Measurements from ENCODE around the gene ZKSCAN3.

Gene ZKSCAN3

GRCh38 chr6:28340310-28341095 is 9.2 kb upstream of the ZKSCAN3 start:
- in situ Hi-C loops (cut with MboI; ENCODE audit: low sequenced_read_pairs): no loop called here

- in situ Hi-C loops (cut with MboI; ENCODE audit: low sequenced_read_pairs): no loop called here
Observed at GRCh38 chr6:28343898-28344677, 5.7 kb upstream of the ZKSCAN3 start.

DNA sequence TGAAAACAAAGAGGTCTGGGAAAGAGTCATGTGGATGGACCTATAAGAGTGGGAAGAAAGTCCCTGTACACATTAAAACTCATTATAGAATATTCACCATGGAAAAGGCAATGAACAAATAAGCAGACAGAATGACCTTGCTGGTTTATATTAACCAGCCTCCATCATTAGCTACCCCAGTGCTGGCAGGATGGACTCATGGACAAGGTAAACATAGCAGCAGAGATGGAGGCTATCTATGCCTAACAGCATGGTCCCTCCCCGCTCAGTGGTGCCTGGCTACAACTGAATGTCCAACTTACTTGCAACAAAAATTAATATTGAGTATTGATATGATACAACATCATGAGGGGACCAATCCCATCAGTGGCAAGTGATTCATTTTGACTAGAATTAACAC is 4.5 kb upstream of the ZKSCAN3 start:
- in situ Hi-C loops (cut with MboI; ENCODE audit: low sequenced_read_pairs): no loop called here

DNA sequence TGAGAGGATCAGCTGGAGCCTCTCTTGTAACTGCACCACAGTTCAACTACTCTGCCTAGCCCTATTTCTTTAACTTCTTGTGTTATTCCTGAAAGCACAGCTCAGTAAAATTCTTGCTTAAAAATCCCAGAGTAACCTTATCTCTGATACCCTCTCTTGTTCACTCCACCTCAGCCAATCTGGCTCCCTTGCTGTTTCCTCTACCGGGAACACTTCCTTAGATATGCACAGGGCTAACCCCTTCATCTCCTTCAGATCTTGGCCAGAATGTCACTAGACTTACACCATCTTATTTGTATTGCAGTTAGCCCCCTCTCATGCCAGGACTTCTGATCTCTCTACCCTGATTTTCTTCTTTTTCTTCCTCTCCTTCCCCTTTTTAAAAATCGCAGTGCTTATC is 2.6 kb upstream of the ZKSCAN3 start:
- in situ Hi-C loops (cut with MboI; ENCODE audit: low sequenced_read_pairs): no loop called here

DNA sequence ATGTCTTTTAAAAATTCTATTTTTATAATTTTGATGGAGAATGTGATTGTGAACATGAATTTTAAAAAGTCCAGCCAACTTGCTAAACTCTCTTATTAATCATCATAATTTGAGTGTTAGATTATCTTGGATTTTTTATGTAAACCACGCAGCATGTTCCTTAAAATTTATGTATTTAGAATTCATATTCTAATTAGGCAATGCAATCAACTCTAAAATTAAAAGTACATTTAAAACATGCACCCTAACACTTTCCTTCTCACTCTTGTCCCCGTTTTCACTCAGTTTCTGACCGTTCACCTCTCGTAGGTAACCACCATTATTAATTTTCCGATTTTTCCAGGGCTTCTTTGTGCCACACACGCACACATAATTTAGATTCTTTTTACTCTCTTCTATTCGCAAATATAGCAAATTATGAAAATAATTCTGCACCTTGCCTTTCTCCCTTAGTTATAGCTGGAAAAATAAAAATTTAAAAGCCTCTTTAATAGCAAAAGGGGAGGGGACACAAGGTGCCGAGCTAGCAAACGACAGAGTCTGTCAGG is 329 bp upstream of the ZKSCAN3 start:
- in situ Hi-C loops (cut with MboI; ENCODE audit: low sequenced_read_pairs): no loop called here

GRCh38 chr6:28351087-28351486 is 1.3 kb downstream of the ZKSCAN3 start:
- in situ Hi-C loops (cut with MboI; ENCODE audit: low sequenced_read_pairs): loop anchor here (25.0 kb wide), 1 partner anchor 1189 kb away; no protein-coding TSS in a partner anchor

DNA sequence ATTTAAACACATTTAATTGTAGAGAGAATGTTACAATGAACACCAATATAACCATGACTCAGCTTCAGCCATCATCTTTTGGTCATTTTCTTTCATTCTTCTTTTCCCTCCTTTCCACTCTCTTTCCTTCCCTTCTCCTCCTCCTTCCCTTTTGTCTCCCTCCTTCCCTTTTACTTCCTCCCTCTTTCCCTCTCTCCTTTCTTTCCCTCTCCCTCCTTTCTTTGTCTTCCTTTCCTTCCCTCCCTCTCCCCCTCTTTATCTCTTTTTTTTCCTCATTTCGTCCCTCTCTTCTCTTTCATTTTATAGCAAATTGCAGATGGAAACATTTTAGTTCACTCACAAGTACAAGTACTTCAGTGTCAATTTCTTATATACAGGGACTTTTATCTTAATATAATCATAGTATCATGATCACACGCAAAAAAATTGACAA is 1.8 kb downstream of the ZKSCAN3 start:
- in situ Hi-C loops (cut with MboI; ENCODE audit: low sequenced_read_pairs): loop anchor here (25.0 kb wide), 1 partner anchor 1189 kb away; no protein-coding TSS in a partner anchor

DNA sequence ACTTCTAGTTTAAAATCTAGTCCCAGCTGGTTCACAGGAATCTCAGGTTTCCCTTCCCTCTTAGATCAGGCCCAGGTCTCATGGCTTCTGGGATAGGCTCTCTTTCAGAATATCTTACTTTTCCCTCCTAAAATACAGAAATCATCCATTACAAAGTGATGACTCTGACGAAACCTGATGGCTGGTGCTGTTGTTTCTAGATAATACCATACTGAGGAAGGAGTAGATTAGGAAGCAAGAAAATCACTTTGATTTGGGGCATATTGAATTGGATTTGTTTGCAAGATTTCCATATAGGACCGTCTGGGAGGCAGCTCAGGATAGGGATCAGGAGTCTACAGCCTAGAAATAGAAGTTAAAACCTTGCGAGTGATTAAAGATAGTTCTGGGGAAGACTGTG is 3.6 kb downstream of the ZKSCAN3 start:
- in situ Hi-C loops (cut with MboI; ENCODE audit: low sequenced_read_pairs): loop anchor here (25.0 kb wide), 1 partner anchor 1191 kb away; no protein-coding TSS in a partner anchor

GRCh38 chr6:28353981-28354676 is 4.4 kb downstream of the ZKSCAN3 start:
- in situ Hi-C loops (cut with MboI; ENCODE audit: low sequenced_read_pairs): loop anchor here (25.0 kb wide), 1 partner anchor 1192 kb away; no protein-coding TSS in a partner anchor

DNA sequence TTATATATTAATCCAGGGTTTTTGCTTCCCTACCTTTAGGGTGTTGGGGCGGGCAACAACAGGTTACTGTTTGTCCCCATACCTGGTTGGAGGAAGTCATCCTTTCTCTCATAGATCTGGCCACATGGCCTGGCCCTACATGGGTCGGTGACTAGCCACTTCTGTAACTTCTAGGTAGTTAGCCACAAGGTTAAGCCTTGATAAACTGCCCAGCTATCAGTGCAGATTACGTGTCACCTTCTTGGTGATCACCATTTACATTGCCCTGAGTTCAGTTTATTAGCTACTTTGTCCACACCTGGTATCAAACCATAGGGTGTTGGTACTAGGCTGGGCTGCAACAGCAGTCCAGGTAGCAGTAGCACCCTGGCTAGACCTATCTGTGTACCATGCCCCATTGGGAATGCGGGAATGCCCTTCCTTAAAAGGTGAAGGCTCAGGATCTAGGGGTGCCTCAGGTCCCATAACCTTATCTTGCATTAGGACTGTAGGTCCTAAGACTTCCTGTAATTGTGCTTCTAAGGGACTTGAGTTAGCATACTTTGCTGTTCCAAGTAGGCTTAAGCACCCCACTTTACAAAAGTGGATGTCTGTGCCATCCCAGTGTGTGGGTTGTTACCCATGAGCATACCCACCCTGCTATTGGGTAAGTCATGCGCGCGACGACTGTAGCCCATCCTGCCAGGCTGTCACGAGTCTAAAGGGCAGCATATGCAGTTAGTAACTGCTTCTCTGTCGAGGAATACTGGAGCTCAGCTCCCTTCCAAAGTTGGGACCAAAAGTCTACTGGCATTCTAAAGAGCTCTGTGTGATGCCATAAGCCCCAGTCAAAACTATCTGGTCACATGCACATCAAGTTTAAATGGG is 5.2 kb downstream of the ZKSCAN3 start:
- in situ Hi-C loops (cut with MboI; ENCODE audit: low sequenced_read_pairs): loop anchor here (25.0 kb wide), 1 partner anchor 1193 kb away; no protein-coding TSS in a partner anchor

- in situ Hi-C loops (cut with MboI; ENCODE audit: low sequenced_read_pairs): loop anchor here (25.0 kb wide), 1 partner anchor 1194 kb away; no protein-coding TSS in a partner anchor
Observed at GRCh38 chr6:28355743-28356665, 6.3 kb downstream of the ZKSCAN3 start.

GRCh38 chr6:28356666-28357020 is 6.9 kb downstream of the ZKSCAN3 start:
- in situ Hi-C loops (cut with MboI; ENCODE audit: low sequenced_read_pairs): loop anchor here (25.0 kb wide), 1 partner anchor 1194 kb away; no protein-coding TSS in a partner anchor

- in situ Hi-C loops (cut with MboI; ENCODE audit: low sequenced_read_pairs): loop anchor here (25.0 kb wide), 1 partner anchor 1195 kb away; no protein-coding TSS in a partner anchor
Observed at GRCh38 chr6:28357036-28357435, 7.3 kb downstream of the ZKSCAN3 start.

GRCh38 chr6:28359562-28359961 is 9.8 kb downstream of the ZKSCAN3 start:
- in situ Hi-C loops (cut with MboI; ENCODE audit: low sequenced_read_pairs): loop anchor here (25.0 kb wide), 1 partner anchor 1197 kb away; no protein-coding TSS in a partner anchor

GRCh38 chr6:28360961-28361360 is 11.2 kb downstream of the ZKSCAN3 start:
- in situ Hi-C loops (cut with MboI; ENCODE audit: low sequenced_read_pairs): loop anchor here (25.0 kb wide), 1 partner anchor 1199 kb away; no protein-coding TSS in a partner anchor

GRCh38 chr6:28365590-28365989 is 15.8 kb downstream of the ZKSCAN3 start:
- in situ Hi-C loops (cut with MboI; ENCODE audit: low sequenced_read_pairs): loop anchor here (25.0 kb wide), 1 partner anchor 1203 kb away; no protein-coding TSS in a partner anchor

DNA sequence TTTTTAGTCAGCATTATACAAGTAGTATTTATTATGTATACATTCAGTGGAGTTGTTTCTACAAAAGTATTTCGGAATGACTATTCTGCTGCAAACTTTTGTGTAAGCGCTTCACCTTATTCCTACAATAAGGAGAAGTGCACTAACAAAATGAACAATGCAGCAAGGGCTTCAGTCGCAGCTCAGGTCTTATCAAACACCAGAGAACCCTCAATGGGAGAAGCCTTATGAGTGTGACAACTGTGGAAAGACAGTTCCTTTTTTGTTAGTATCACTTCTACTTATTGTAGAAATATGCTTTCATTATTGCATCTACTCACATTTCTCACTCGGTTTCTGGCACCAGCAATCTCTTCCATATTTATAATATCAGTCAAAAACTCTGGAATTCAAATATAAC is 18.8 kb downstream of the ZKSCAN3 start:
- in situ Hi-C loops (cut with MboI; ENCODE audit: low sequenced_read_pairs): loop anchor here (25.0 kb wide), 1 partner anchor 1206 kb away; no protein-coding TSS in a partner anchor

- in situ Hi-C loops (cut with MboI; ENCODE audit: low sequenced_read_pairs): loop anchor here (25.0 kb wide), 1 partner anchor 1207 kb away; no protein-coding TSS in a partner anchor
Observed at GRCh38 chr6:28369463-28369862, 19.7 kb downstream of the ZKSCAN3 start.
